Occipital lobe (tissue), 2 donors: ENCODE data around the gene EDC4. TPM values are rescaled to one million over a fixed set of nuclear protein-coding genes. Genes with fewer than 3 reads are reported as not detected.
"Not testable (repeated sequence)": the region's sequence is repeated elsewhere in the genome, so short reads cannot be mapped to it uniquely, and the experiment has no call there.

Source experiments
- DNase-seq: peaks from one replicate; lab custom pipeline; 2025; lab: John Stamatoyannopoulos, UW
- total RNA-seq: library from RNA; depleted of rRNA; stranded (reverse); fragments of >200 nt; gene quantifications from one replicate; pipeline ENCODE4 v1.2.3, GENCODE V29; 2014

Gene EDC4
- total RNA-seq, 1 donor from 2014 or later, result 45.2 TPM

- no peak for DNase-seq
Measured at GRCh38 chr16:67848118-67848517, 24.7 kb upstream of the EDC4 start.

- DNase-seq, result no peak
Measured at GRCh38 chr16:67853670-67854069, 19.2 kb upstream of the EDC4 start.

DNA sequence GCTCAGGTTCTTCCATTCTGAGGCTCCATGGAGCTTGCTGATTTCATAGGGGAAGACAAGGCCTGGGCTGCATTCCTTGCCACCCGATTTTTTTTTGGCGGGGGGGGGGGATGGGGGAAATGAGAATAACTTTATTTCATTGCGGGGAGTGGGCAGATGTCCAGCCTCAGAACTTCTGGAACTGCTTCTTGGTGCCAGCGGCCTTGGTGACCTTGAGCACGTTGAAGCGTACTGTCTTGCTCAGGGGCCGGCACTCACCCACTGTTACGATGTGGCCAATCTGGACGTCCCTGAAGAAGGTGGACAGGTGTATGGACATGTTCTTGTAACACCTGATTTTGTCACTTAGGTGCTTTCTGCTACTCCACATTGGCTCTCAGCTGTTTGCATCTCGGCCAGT lies 17.1 kb upstream of the EDC4 start:
- no peak for DNase-seq

GRCh38 chr16:67856927-67857546 lies 15.8 kb upstream of the EDC4 start:
- DNase-seq, result no peak

GRCh38 chr16:67857547-67858233 lies 15.2 kb upstream of the EDC4 start:
- no peak for DNase-seq

DNA sequence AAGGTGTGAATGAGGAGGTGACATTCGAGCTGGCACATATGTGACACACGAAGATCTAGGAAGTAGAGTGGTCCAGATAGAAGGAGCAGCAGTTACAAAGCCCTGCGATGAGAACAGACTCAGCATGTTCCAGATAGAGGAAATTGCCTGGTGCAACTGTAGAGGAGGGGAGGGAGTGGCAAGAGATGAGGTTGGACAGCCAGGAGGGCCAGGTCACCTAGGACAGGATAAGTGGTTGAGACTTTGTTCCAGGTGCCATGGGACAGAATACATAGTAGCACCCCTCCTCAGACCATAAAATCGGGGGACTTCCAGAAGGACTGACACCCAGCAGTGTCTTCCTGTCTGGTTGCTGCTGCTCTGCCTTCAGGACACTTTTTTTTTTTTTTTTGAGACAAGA lies 14.4 kb upstream of the EDC4 start:
- no peak for DNase-seq

GRCh38 chr16:67860589-67861398 lies 12.1 kb upstream of the EDC4 start:
- no peak for DNase-seq

- DNase-seq, result no peak
Measured at GRCh38 chr16:67861877-67862276, 11.0 kb upstream of the EDC4 start.

GRCh38 chr16:67862623-67863583 lies 9.9 kb upstream of the EDC4 start:
- DNase-seq, result peak; percentile 54

GRCh38 chr16:67864044-67864443 lies 8.8 kb upstream of the EDC4 start:
- not testable (repeated sequence) for DNase-seq

DNA sequence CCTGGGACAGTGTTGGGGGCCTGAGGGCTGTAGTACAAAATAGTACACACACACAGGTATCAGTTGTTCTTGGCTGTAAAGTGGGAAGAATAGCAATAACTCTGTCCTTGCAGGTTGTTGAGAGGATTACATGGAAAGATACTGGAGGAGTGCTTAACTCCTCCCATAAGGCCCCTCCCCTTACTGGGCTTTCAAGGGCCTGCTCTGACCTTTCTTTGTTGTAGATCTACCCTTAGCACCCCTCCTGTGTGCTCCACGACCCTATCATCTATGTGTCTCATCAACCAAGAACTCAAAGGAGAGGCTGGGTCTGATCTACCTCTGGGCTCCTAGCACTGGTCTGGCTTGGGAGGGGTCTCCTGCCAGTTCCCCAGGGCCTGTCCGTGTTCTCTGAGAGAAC lies 8.3 kb upstream of the EDC4 start:
- DNase-seq, result no peak

DNA sequence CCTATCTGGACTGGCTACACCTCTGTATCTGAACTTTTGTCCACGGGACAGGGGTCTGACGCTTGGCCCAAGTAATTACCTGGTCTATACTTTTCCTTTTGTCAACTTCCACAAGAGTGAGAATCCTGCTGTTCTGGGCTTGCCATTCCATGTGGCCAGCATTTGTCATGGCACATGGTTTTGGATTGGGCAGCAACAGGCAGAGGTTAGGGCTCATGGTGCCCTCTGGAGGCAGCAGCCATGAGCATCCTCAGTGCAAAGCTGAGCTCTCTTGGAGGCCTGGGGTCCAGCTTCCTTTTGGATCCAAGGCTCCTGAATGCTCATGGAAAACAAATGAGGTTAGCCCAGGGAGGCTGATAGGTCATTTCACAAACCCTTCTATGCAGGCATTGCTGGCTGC lies 7.5 kb upstream of the EDC4 start:
- DNase-seq, result no peak

DNA sequence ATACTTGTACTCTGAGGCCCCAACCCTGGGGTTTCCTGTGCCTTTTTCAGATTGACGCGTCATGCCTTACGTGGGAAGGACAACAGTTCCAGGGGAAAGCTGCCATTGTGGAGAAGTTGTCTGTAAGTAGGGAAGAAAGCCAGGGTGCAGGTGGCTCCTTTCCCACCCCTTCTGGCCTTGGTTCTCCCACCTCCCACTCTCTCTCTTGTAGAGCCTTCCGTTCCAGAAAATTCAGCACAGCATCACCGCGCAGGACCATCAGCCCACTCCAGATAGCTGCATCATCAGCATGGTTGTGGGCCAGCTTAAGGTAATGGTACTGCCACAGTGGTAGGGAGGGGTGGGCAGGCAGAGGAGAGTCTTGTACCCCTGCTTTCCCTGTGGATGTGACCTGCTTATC lies 4.6 kb upstream of the EDC4 start:
- no peak for DNase-seq

- DNase-seq, result no peak
Measured at GRCh38 chr16:67869653-67870052, 3.2 kb upstream of the EDC4 start.

GRCh38 chr16:67871256-67871655 lies 1.6 kb upstream of the EDC4 start:
- no peak for DNase-seq

- no peak for DNase-seq
Measured at GRCh38 chr16:67872131-67872630, 671 bp upstream of the EDC4 start.

DNA sequence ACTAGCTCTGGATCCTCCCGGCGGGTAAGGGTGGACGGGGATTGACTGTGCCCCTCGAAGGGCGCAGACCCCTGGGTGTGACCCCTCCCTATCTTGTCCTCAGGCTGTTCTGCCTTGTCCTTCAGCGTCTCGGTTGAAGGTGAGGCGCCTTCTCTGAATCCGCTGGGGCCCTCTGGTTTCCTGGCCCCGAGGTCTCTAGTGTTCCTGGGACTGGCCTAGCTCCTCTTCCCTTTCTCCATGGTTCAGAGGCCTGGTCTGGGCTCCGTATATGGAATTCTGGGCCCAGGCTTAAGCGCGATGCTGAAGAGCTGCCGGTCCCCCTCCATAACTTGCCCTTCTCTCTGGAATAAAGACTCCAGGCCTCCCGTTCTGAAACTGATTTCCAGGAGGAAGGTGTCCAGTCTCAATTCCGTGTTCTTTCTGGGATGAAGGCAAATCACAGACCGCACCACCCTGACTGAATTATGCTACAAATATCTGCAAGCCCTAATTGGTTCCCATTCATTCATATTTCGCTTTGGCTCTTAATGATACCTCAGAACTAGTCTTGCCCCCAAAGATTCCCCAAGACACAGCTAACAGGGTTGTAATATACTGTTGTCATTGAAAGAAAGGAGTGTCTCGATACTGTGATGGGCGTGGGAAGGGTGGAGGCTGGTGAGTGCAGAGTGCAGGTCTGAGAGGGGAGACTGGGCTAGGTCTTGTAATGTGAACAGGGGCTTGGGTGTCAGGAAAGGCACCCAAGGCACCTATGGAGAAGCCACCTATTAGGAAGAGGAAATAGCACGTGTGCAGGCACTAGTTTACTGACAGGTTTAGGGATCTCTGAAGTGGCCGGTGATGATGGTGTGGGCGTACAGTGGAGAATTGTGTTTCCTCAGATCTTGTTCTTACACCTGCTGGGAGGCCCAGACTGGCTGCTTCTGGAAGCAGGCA lies 851 bp downstream of the EDC4 start:
- DNase-seq, result no peak

DNA sequence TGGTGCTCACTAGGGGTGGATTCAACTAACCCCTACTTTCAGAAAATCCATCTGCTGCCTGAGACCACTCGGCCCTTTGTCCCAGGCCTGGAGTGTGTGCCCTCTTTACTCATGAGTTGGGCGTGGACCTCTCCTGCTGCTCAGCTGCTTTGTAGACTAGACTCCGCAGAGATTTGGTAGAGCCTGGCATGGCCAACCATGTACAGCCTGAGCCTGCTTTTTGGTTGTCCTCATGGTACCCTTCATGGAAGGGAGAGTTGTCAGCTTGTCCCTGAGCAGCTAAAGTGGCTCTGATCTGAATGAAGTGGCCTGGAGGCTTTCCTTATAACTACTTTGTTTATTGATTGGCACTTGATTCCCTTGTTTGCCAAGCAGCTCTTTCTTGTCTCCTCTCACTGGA lies 1.5 kb downstream of the EDC4 start:
- no peak for DNase-seq

DNA sequence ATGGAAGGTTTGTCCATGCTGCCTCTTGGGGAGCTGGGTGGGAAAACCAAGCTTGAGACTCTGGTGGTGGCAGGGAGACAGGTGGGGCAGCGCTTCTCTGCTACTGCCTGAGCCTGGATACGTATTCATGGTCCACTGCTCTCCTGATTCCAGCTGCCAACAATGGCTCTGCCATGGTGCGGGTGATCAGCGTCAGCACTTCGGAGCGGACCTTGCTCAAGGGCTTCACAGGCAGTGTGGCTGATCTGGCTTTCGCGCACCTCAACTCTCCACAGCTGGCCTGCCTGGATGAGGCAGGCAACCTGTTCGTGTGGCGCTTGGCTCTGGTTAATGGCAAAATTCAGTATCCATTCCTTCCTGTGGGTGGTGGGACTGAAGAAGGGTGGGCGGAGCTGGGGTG lies 4.2 kb downstream of the EDC4 start:
- no peak for DNase-seq

- DNase-seq, result no peak
Measured at GRCh38 chr16:67878232-67878631, 5.4 kb downstream of the EDC4 start.
